Measurements from ENCODE around the gene TNIP3. TPM values are rescaled to one million over a fixed set of nuclear protein-coding genes. Genes with fewer than 3 reads are reported as not detected.

The TNIP3 gene
- total RNA-seq, 2 donors from 2014 or later: 0.11 TPM; not detected in 1

DNA sequence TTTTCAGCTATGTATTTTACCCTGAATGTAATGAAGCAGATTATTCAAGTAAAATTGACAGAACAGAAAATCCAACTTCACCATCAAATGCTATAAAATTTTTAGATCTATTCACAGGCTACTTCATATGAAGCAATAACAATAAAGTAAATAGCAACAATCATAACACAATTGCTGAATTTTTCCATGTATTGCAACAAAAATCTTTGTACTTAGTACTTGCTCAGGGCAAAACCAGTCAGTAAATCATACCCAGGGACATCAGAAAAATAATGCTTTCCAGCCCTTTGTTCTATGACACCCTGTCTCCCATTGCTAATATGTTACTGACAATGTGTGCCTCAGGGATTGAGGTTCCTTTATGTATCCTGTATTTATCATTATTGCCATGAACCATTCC lies 15.5 kb downstream of the TNIP3 start:
- Histone ChIP-seq H3K9me3 (ENCODE audit: control insufficient read depth, low read length) (no peaks in the 10 kb centered on the region), H3K27ac (ENCODE audit: low read depth, low read length) (no peak overlapping the region), H3K4me1 (ENCODE audit: control insufficient read depth, insufficient read depth, low read length) (no peaks in the 10 kb centered on the region), H3K9ac (ENCODE audit: extremely low read depth, low read length, poor library complexity, severe bottlenecking) (no peak overlapping the region), H3K36me3 (ENCODE audit: control insufficient read depth, insufficient read depth, low read length) (no peaks in the 10 kb centered on the region), H3K27me3 (ENCODE audit: control insufficient read depth, insufficient read depth, low read length, poor library complexity, severe bottlenecking) (no peaks in the 10 kb centered on the region), H3K4me3 (ENCODE audit: low read length) (no peak overlapping the region)
- Mint-ChIP-seq H3K27me3 (ENCODE audit: insufficient read depth) (no peaks in the 10 kb centered on the region), H3K36me3 (ENCODE audit: low read depth) (no peaks in the 10 kb centered on the region), H3K4me3 (no peak overlapping the region), H3K9me3 (no peaks in the 10 kb centered on the region), H3K4me1 (no peaks in the 10 kb centered on the region), H3K27ac (no peak overlapping the region)
- no peak for TF ChIP-seq CTCF (conservative IDR thresholded peaks at IDR 0.05)
- no peak for DNase-seq

DNA sequence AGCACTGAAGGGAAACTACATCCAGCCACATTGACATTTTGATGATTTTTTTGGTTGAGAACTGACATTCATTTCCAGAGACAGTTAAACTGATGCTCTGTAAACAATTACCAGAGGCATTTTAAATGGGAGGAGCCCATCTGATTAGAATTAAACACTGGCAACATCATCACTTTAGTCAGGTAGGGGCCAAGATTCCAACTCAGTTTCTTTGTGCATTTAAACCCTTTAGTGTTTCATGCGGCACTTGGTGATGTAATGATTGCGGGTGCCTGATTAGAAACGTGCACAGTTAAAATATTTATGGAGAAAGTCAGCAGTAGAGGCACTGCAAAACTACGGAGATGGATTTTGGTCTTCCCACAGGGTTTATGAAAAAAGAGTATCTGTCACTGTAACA lies 16.1 kb downstream of the TNIP3 start:
- Mint-ChIP-seq H3K4me1 (no peaks in the 10 kb centered on the region), H3K27me3 (ENCODE audit: insufficient read depth) (no peaks in the 10 kb centered on the region), H3K36me3 (ENCODE audit: low read depth) (no peaks in the 10 kb centered on the region), H3K4me3 (no peak overlapping the region), H3K9me3 (no peaks in the 10 kb centered on the region), H3K27ac (no peak overlapping the region)
- no peak for DNase-seq
- Histone ChIP-seq H3K27me3 (ENCODE audit: control insufficient read depth, insufficient read depth, low read length, poor library complexity, severe bottlenecking) (no peaks in the 10 kb centered on the region), H3K27ac (ENCODE audit: low read depth, low read length) (no peak overlapping the region), H3K4me1 (ENCODE audit: control insufficient read depth, insufficient read depth, low read length) (no peaks in the 10 kb centered on the region), H3K36me3 (ENCODE audit: control insufficient read depth, insufficient read depth, low read length) (no peaks in the 10 kb centered on the region), H3K4me3 (ENCODE audit: low read length) (no peak overlapping the region), H3K9me3 (ENCODE audit: control insufficient read depth, low read length) (no peaks in the 10 kb centered on the region), H3K9ac (ENCODE audit: extremely low read depth, low read length, poor library complexity, severe bottlenecking) (no peak overlapping the region)
- 88 to 92% methylated on average over 3 to 4 of the region's 4 CpGs for WGBS, 2 experiments (ENCODE audit: insufficient coverage in 1 of 2, insufficient read length in 1 of 2)
- no peak for TF ChIP-seq CTCF (conservative IDR thresholded peaks at IDR 0.05)

- H3K4me3 ChIP-seq (ENCODE audit: low read length): no peak overlapping the region
- H3K9me3 ChIP-seq (ENCODE audit: control insufficient read depth, low read length): no peaks in the 10 kb centered on the region
- DNase-seq: no peak
- no peak for TF ChIP-seq CTCF (conservative IDR thresholded peaks at IDR 0.05)
- no peaks in the 10 kb centered on the region for H3K27me3 Mint-ChIP-seq (ENCODE audit: insufficient read depth)
- no peaks in the 10 kb centered on the region for H3K9me3 Mint-ChIP-seq
- H3K4me1 ChIP-seq (ENCODE audit: control insufficient read depth, insufficient read depth, low read length): no peaks in the 10 kb centered on the region
- no peaks in the 10 kb centered on the region for H3K4me1 Mint-ChIP-seq
- no peak overlapping the region for H3K27ac ChIP-seq (ENCODE audit: low read depth, low read length)
- H3K4me3 Mint-ChIP-seq: no peak overlapping the region
- no peaks in the 10 kb centered on the region for H3K36me3 ChIP-seq (ENCODE audit: control insufficient read depth, insufficient read depth, low read length)
- no peak overlapping the region for H3K27ac Mint-ChIP-seq
- no peaks in the 10 kb centered on the region for H3K27me3 ChIP-seq (ENCODE audit: control insufficient read depth, insufficient read depth, low read length, poor library complexity, severe bottlenecking)
- no peak overlapping the region for H3K9ac ChIP-seq (ENCODE audit: extremely low read depth, low read length, poor library complexity, severe bottlenecking)
- 100% methylated on average over 1 of the region's 1 CpG; no CpG with 5 or more reads in 1 of the 2 experiments for WGBS, 2 experiments (ENCODE audit: insufficient coverage in 1 of 2, insufficient read length in 1 of 2)
- no peaks in the 10 kb centered on the region for H3K36me3 Mint-ChIP-seq (ENCODE audit: low read depth)
Measured at GRCh38 chr4:121146530-121146929, 17.6 kb downstream of the TNIP3 start.

All from endodermal cell (in vitro differentiated cells).